C4-2B (cell line): Measurements from ENCODE around the gene GGT5.
A peak's percentile ranks its signal among the peaks of the same experiment; 100 is the strongest.
"Not testable (repeated sequence)": the region's sequence is repeated elsewhere in the genome, so short reads cannot be mapped to it uniquely, and the experiment has no call there.

Experiments used
- H3K27ac ChIP-seq: fragments of 450-650 bp; 2 replicates; pipeline ENCODE4 v1.5.1; 2017
- CTCF ChIP-seq: fragments of 450-650 bp; conservative IDR thresholded peaks from 2 replicates; pipeline ENCODE4 v1.5.1; 2017; ENCODE audit warnings: mild to moderate bottlenecking
- ZFX ChIP-seq: fragments of 450-650 bp; IDR thresholded peaks from 2 replicates; pipeline ENCODE4 v1.6.1; 2017

Gene GGT5

GRCh38 chr22:24207264-24208011 lies 37.4 kb downstream of the GGT5 start:
- TF ChIP-seq CTCF, result no peak
- no peak for TF ChIP-seq ZFX
- peak overlapping the region; percentile 100 for H3K27ac ChIP-seq

- peak overlapping the region; percentile 100 for H3K27ac ChIP-seq
Measured at GRCh38 chr22:24206460-24207263, 38.2 kb downstream of the GGT5 start.

- peak overlapping the region; percentile 44 for H3K27ac ChIP-seq
- TF ChIP-seq CTCF (no peak; the same call in 1 of the 2 replicates), ZFX (no peak)
Measured at GRCh38 chr22:24205438-24206195, 39.3 kb downstream of the GGT5 start.

GRCh38 chr22:24203856-24204255 lies 41.0 kb downstream of the GGT5 start:
- not testable (repeated sequence) for H3K27ac ChIP-seq

GRCh38 chr22:24201681-24202614 lies 42.9 kb downstream of the GGT5 start:
- TF ChIP-seq CTCF (no peak), ZFX (no peak)
- H3K27ac ChIP-seq, result no peak overlapping the region

- no peak overlapping the region for H3K27ac ChIP-seq
- TF ChIP-seq CTCF (no peak), ZFX (no peak)
Measured at GRCh38 chr22:24200619-24201212, 44.2 kb downstream of the GGT5 start.

- peak overlapping the region; percentile 83; the same call in 1 of the 2 replicates for H3K27ac ChIP-seq
Measured at GRCh38 chr22:24198682-24199052, 46.2 kb downstream of the GGT5 start.

More at GRCh38 chr22:24198682-24199052, 46.2 kb downstream of the GGT5 start:
- TF ChIP-seq ZFX, result no peak
- TF ChIP-seq CTCF, result no peak
